ENCODE results near the gene RXRA. TPM values are rescaled to one million over a fixed set of nuclear protein-coding genes. Genes with fewer than 3 reads are reported as not detected.

The RXRA gene
- polyA plus RNA-seq, 1 of the 3 experiments (the other 2 are of a cell fraction): 7.6 TPM

GRCh38 chr9:134423749-134424148 is 97.5 kb downstream of the RXRA start (continued):
- no peak for TF ChIP-seq USF1 (IDR thresholded peaks at IDR 0.05; ENCODE audit: borderline replicate concordance, low read depth)
- TF ChIP-seq RCOR1 (IDR thresholded peaks at IDR 0.05; ENCODE audit: low read length): no peak
- no peak for TF ChIP-seq RAD21 (IDR thresholded peaks at IDR 0.05; ENCODE audit: low read length)
- no peak for TF ChIP-seq FOSL2 (IDR thresholded peaks at IDR 0.05; ENCODE audit: borderline replicate concordance, low read depth)
- no peak for TF ChIP-seq RXRA (IDR thresholded peaks at IDR 0.05; ENCODE audit: borderline replicate concordance, low read depth)
- no peak for TF ChIP-seq SIN3A (IDR thresholded peaks at IDR 0.05; ENCODE audit: borderline replicate concordance, low read depth, low read length)

GRCh38 chr9:134424818-134425217 is 98.6 kb downstream of the RXRA start:
- H3K9me2 ChIP-seq: no peaks in the 10 kb centered on the region
- no peak overlapping the region for H2AFZ ChIP-seq (ENCODE audit: low read depth)
- no peak overlapping the region for H3K4me3 ChIP-seq (ENCODE audit: low read depth in 2 of 2, low read length in 1 of 2)
- TF ChIP-seq REST (IDR thresholded peaks at IDR 0.05; ENCODE audit: low read depth, low read length): no peak
- no peak for TF ChIP-seq SIN3A (IDR thresholded peaks at IDR 0.05; ENCODE audit: borderline replicate concordance, low read depth, low read length)
- no peak for TF ChIP-seq NRF1 (IDR thresholded peaks at IDR 0.05; ENCODE audit: low read depth, low read length)
- no peak for TF ChIP-seq MAX (IDR thresholded peaks at IDR 0.05; ENCODE audit: low read depth)
- no peak for TF ChIP-seq MXI1 (IDR thresholded peaks at IDR 0.05; ENCODE audit: low read depth, low read length)
- TF ChIP-seq POLR2AphosphoS5 (IDR thresholded peaks at IDR 0.05; ENCODE audit: low read depth, low read length): no peak
- TF ChIP-seq GABPA (IDR thresholded peaks at IDR 0.05; ENCODE audit: low read depth): no peak
- no peak for TF ChIP-seq EZH2phosphoT487 (IDR thresholded peaks at IDR 0.05; ENCODE audit: borderline replicate concordance, low read depth)
- no peak for TF ChIP-seq PBX3 (IDR thresholded peaks at IDR 0.05)
- TF ChIP-seq MEF2A (IDR thresholded peaks at IDR 0.05; ENCODE audit: borderline replicate concordance, low read depth): no peak
- CTCF ChIA-PET: no interaction called here
- H3K9me3 ChIP-seq: no peaks in the 10 kb centered on the region
- no peak overlapping the region for H3K9ac ChIP-seq
- H3K27ac ChIP-seq (ENCODE audit: low read depth in 2 of 2, low read length in 1 of 2): no peak overlapping the region
- DNase-seq: no peak
- H3K36me3 ChIP-seq (replicated peaks in 1 of 2; ENCODE audit: control insufficient read depth in 1 of 2, insufficient read depth in 2 of 2, low read length in 1 of 2): peaks cover 0 to 9% of the 10 kb centered on the region in 2 experiments
- WGBS (ENCODE audit: low lambda C conversion rate): 100% methylated on average over 1 of the region's 9 CpGs
- POLR2A ChIA-PET: no interaction called here
- no peak overlapping the region for H3K4me2 ChIP-seq
- H4K20me1 ChIP-seq (ENCODE audit: insufficient read depth): no peaks in the 10 kb centered on the region
- H3F3A ChIP-seq (replicated peaks; ENCODE audit: insufficient read depth): no peaks in the 10 kb centered on the region
- H3K4me1 ChIP-seq (ENCODE audit: control insufficient read depth in 1 of 2, insufficient read depth in 2 of 2, low read depth in 1 of 2, low read length in 1 of 2): no peaks in the 10 kb centered on the region; a peak in 1 of 4 replicates
- H3K79me2 ChIP-seq (ENCODE audit: insufficient read depth): no peaks in the 10 kb centered on the region
- H3K27me3 ChIP-seq (ENCODE audit: insufficient read depth): no peaks in the 10 kb centered on the region
